Measurements from ENCODE around the gene ZNF140.

DNA sequence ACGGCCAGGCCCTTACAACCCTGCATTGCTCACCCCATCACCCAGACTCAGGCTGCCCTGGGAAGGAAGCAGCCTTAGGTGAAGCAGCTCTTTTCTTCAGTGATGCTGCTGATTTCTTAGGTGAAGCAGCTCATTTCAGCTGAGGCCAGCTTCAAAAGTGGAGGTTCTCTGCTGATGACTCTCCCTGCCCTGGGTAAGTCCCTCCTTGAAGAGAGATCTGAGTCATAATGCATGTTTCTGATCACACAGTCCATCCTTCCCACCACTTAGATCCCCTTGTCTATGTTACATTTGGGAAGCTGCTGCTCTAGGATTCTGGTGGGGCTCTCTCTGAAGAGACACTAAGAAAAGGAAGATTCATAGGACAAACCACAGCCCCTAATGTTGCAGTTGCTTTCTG, 17.2 kb upstream of the ZNF140 start:
- TF ChIP-seq, protein P1, sequence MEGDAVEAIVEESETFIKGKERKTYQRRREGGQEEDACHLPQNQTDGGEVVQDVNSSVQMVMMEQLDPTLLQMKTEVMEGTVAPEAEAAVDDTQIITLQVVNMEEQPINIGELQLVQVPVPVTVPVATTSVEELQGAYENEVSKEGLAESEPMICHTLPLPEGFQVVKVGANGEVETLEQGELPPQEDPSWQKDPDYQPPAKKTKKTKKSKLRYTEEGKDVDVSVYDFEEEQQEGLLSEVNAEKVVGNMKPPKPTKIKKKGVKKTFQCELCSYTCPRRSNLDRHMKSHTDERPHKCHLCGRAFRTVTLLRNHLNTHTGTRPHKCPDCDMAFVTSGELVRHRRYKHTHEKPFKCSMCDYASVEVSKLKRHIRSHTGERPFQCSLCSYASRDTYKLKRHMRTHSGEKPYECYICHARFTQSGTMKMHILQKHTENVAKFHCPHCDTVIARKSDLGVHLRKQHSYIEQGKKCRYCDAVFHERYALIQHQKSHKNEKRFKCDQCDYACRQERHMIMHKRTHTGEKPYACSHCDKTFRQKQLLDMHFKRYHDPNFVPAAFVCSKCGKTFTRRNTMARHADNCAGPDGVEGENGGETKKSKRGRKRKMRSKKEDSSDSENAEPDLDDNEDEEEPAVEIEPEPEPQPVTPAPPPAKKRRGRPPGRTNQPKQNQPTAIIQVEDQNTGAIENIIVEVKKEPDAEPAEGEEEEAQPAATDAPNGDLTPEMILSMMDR (conservative IDR thresholded peaks at IDR 0.05; ENCODE audit: low read length), result no peak
- no peak for TF ChIP-seq EZH2phosphoT487 (IDR thresholded peaks at IDR 0.05; ENCODE audit: borderline replicate concordance, low read depth, low read length)

Data from OCI-LY7 (cell line).